HepG2 (cell line): ENCODE results near the gene OSBPL1A. TPM values are rescaled to one million over a fixed set of nuclear protein-coding genes. Genes with fewer than 3 reads are reported as not detected.

Source experiments
- ATAC-seq: fragments of 200-7000 bp; cut with Tn5 transposase; 3 replicates; pipeline ENCODE4 v1.9.1; 2020; ENCODE audit warnings: mild to moderate bottlenecking, moderate library complexity
- BruUV-seq: library from RNA; stranded (reverse); fragments of 400-500 nt; replicated peaks from 2 replicates; lab custom pipeline; 2021; lab: Mats Ljungman, UMichigan
- CTCF ChIA-PET: fragments of 300-600 bp; formaldehyde crosslinking; extraction: SDS; loops from one replicate; lab custom pipeline; 2021; ENCODE audit warnings: low total read pairs, inconsistent platforms, low intra/inter-chr PET ratio; lab: Yijun Ruan, JAX
- POLR2A ChIA-PET: fragments of 350-600 bp; sonication (Branson Sonifier 250); formaldehyde crosslinking; loops from one replicate; lab custom pipeline; 2020; ENCODE audit warnings: antibody characterized with exemption, inconsistent platforms; lab: Yijun Ruan, JAX
- DNase-seq: peaks from one replicate; pipeline ENCODE4 v3.0.0-alpha.2; 2015; ENCODE audit warnings: low spot score
- FAIRE-seq: peaks from 3 replicates; lab custom pipeline; 2011; peaks lifted over from hg19 to GRCh38; lab: Jason Lieb, UNC
- H2AFZ ChIP-seq: one replicate; pipeline ENCODE4 v1.6.1; 2011; ENCODE audit warnings: low read length, inconsistent platforms
- H3K27ac ChIP-seq: fragments of 300-600 bp; 3 replicates; pipeline ENCODE4 v1.8.0; 2011; ENCODE audit warnings: mixed run types, mild to moderate bottlenecking, mixed read lengths, low read length, inconsistent platforms; ENCODE audit not compliant: insufficient read depth; ENCODE audit errors: extremely low read length
- H3K27me3 ChIP-seq, 2 experiments: fragments of 200-600 bp in 1 of 2; 2 replicates in 1 of 2; 3 replicates in 1 of 2; pipeline versions ENCODE4 v1.6.0 to v1.8.0; 2011; ENCODE audit warnings: low read length in 2 of 2, mild to moderate bottlenecking in 2 of 2, moderate library complexity in 2 of 2, inconsistent platforms in 1 of 2; ENCODE audit not compliant: insufficient read depth in 2 of 2, control insufficient read depth in 1 of 2
- H3K36me3 ChIP-seq, 2 experiments: fragments of 200-600 bp in 1 of 2; replicated peaks in 1 of 2; 2 replicates in 1 of 2; 3 replicates in 1 of 2; pipeline versions ENCODE4 v1.5.1 to v1.8.0; 2011; ENCODE audit warnings: low read length in 2 of 2, inconsistent platforms in 1 of 2; ENCODE audit not compliant: insufficient read depth in 2 of 2, control insufficient read depth in 1 of 2
- H3K4me1 ChIP-seq: 2 replicates; pipeline ENCODE4 v1.5.1; 2012; ENCODE audit warnings: low read length, inconsistent platforms; ENCODE audit not compliant: insufficient read depth
- H3K4me2 ChIP-seq: 2 replicates; pipeline ENCODE4 v1.6.0; 2011; ENCODE audit warnings: low read depth, low read length, inconsistent platforms
- H3K4me3 ChIP-seq, 3 experiments: fragments of 200-600 bp in 1 of 3; sonication (generic), shearing (Covaris generic) in 1 of 3; replicated peaks in 1 of 3; 2 replicates each; pipeline ENCODE4 v1.5.1; 2011 to 2016; ENCODE audit warnings: low read length in 3 of 3, inconsistent platforms in 2 of 3, low read depth in 2 of 3, mild to moderate bottlenecking in 2 of 3, control low read depth in 1 of 3, mixed read lengths in 1 of 3; ENCODE audit not compliant: insufficient read depth in 1 of 3
- H3K79me2 ChIP-seq: one replicate; pipeline ENCODE4 v1.6.1; 2011; ENCODE audit warnings: low read length, inconsistent platforms; ENCODE audit not compliant: insufficient read depth
- H3K9ac ChIP-seq: 2 replicates; pipeline ENCODE4 v1.6.0; 2011; ENCODE audit warnings: mild to moderate bottlenecking, low read depth, low read length, inconsistent platforms; ENCODE audit not compliant: insufficient read depth
- H3K9me3 ChIP-seq: 2 replicates; pipeline ENCODE4 v1.5.1; 2012; ENCODE audit warnings: mild to moderate bottlenecking, low read length
- H4K20me1 ChIP-seq: 2 replicates; pipeline ENCODE4 v1.6.0; 2011; ENCODE audit warnings: inconsistent platforms, mild to moderate bottlenecking, low read length, moderate library complexity; ENCODE audit not compliant: insufficient read depth
- CBX5 ChIP-seq: sonication (generic); formaldehyde crosslinking; IDR thresholded peaks from 2 replicates; pipeline ENCODE4 v1.4.0; 2020; ENCODE audit warnings: missing genetic modification reagents, borderline replicate concordance
- EEA1 ChIP-seq: sonication (generic); formaldehyde crosslinking; IDR thresholded peaks from 2 replicates; pipeline ENCODE4 v1.5.1; 2020; ENCODE audit warnings: mild to moderate bottlenecking, missing genetic modification reagents, borderline replicate concordance
- HOXA5 ChIP-seq: sonication (generic); formaldehyde crosslinking; IDR thresholded peaks from 2 replicates; pipeline ENCODE4 v1.4.0; 2020; ENCODE audit warnings: missing genetic modification reagents
- KLF13 ChIP-seq: sonication (generic); formaldehyde crosslinking; IDR thresholded peaks from 2 replicates; pipeline ENCODE4 v1.4.0; 2020; ENCODE audit warnings: mild to moderate bottlenecking, missing genetic modification reagents
- RBFOX2 ChIP-seq: fragments of 200-400 bp; formaldehyde crosslinking; IDR thresholded peaks from 2 replicates; pipeline ENCODE4 v1.6.1; 2017; ENCODE audit warnings: low read depth, mild to moderate bottlenecking, low read length
- ZBTB7B ChIP-seq: sonication (generic); formaldehyde crosslinking; IDR thresholded peaks from 2 replicates; pipeline ENCODE4 v1.4.0; 2020; ENCODE audit warnings: missing genetic modification reagents
- ZFP36L1 ChIP-seq: sonication (generic); formaldehyde crosslinking; IDR thresholded peaks from 2 replicates; pipeline ENCODE4 v1.8.0; 2022; ENCODE audit warnings: mild to moderate bottlenecking, missing genetic modification reagents, moderate library complexity
- ZFP41 ChIP-seq: sonication (generic); formaldehyde crosslinking; IDR thresholded peaks from 2 replicates; pipeline ENCODE4 v1.4.0; 2020; ENCODE audit warnings: mild to moderate bottlenecking, missing genetic modification reagents, borderline replicate concordance
- ZNF180 ChIP-seq: sonication (generic); formaldehyde crosslinking; IDR thresholded peaks from 2 replicates; pipeline ENCODE4 v1.4.0; 2020; ENCODE audit warnings: low read depth, missing genetic modification reagents, borderline replicate concordance
- ZNF652 ChIP-seq: IDR thresholded peaks from 2 replicates; pipeline ENCODE4 v1.6.1; 2016; ENCODE audit warnings: low read depth, borderline replicate concordance
- ZNF766 ChIP-seq: sonication (generic); formaldehyde crosslinking; IDR thresholded peaks from 2 replicates; pipeline ENCODE4 v1.5.0; 2020; ENCODE audit warnings: missing genetic modification reagents, borderline replicate concordance
- WGBS: methylation state at CpG from one replicate; pipeline ENCODE4 v1.1.6; 2017; ENCODE audit warnings: low lambda C conversion rate; 5-methylcytosine and 5-hydroxymethylcytosine counted together
- in situ Hi-C: cut with HindIII; loops from 2 replicates; pipeline ENCODE4 v1.10.0; 2017; ENCODE audit warnings: low pct_unique_long_range_greater_than_20kb; ENCODE audit not compliant: extremely low pct_ligation_motif_present
- intact Hi-C: fragments of 100-400 bp; cut with micrococcal nuclease; formaldehyde crosslinking; loops from one replicate; pipeline ENCODE4 v1.10.0; 2022; ENCODE audit not compliant: unreplicated experiment
- polyA plus RNA-seq, 8 experiments: library from polyadenylated mRNA; depleted of rRNA in 3 of 8; stranded (reverse) in 7 of 8; unstranded in 1 of 8; fragments of >200 nt; fragmentation: Illumina TruSeq in 4 of 8; extraction: Trizol in 4 of 8; gene quantifications; 2 replicates each; pipeline versions ENCODE4 v1.2.1 to v1.2.3, GENCODE V29; 2011 to 2016; ENCODE audit warnings: low read depth in 4 of 8, missing spikeins in 1 of 8, mixed read lengths in 1 of 8; ENCODE audit not compliant: insufficient read depth in 1 of 8
- total RNA-seq, 5 experiments: library from RNA; depleted of rRNA; stranded (reverse); fragments of >200 nt; fragmentation: Illumina TruSeq; extraction: Trizol; gene quantifications; 2 replicates each; pipeline ENCODE4 v1.2.3, GENCODE V29; 2016; ENCODE audit warnings: low read depth in 1 of 5
- TF ChIP-seq, protein P1 (sequence below): sonication (generic); formaldehyde crosslinking; IDR thresholded peaks from 2 replicates; pipeline ENCODE4 v1.4.0; 2020; ENCODE audit warnings: mild to moderate bottlenecking, missing genetic modification reagents
- TF ChIP-seq, protein P2 (sequence below): sonication (generic); formaldehyde crosslinking; IDR thresholded peaks from 2 replicates; pipeline ENCODE4 v1.4.0; 2020; ENCODE audit warnings: missing genetic modification reagents

Gene OSBPL1A
- total and polyA plus RNA-seq, 2 of the 13 experiments (the other 11 are each of a cell fraction or from before 2014, with no cell fraction given) = 0.02 TPM; not detected in 1

DNA sequence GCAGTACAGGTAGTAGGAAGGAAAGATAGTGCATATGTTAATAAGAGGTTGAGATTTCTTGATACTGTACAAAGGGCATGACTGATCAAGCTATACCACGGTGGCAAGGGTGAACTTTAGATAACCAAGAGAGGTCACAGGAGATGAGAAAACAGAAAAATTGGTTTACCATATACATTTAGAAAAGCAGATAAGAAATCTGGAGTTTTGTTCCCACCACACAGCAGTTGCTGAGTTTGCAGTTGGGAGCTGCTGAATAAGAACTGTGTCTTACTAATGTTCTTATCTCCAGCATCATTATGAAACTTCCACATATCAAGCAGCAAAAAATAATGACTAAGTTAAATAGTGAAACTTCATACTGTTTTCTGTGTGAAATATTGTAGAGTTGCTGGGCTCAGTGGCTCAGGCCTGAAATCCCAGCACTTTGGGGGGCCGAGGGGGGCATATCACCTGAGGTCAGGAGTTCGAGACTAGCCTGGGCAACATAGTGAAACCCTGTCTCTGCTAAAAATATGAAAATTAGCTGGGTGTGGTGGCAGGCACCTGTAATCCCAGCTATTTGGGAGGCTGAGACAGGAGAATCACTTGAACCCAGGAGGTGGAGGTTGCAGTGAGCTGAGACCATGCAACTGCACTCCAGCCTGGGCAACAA, 16.9 kb upstream of the OSBPL1A start:
- CTCF ChIA-PET = no interaction called here
- DNase-seq (no peak), FAIRE-seq (no peak), ATAC-seq (no peak)
- no peaks in the 10 kb centered on the region for H3K9me3 ChIP-seq
- H3K4me2 ChIP-seq = no peak overlapping the region
- H4K20me1 ChIP-seq = no peaks in the 10 kb centered on the region
- no peak overlapping the region for H2AFZ ChIP-seq
- H3K4me3 ChIP-seq = no peak overlapping the region
- H3K9ac ChIP-seq = no peak overlapping the region
- no peaks in the 10 kb centered on the region for H3K4me1 ChIP-seq
- in situ Hi-C loops (no loop called here), intact Hi-C loops (no loop called here)
- no peak overlapping the region for H3K27ac ChIP-seq
- no peaks in the 10 kb centered on the region for H3K79me2 ChIP-seq
- peaks cover 0 to 6% of the 10 kb centered on the region in 2 experiments; a peak in 1 of 5 replicates for H3K27me3 ChIP-seq
- no peaks in the 10 kb centered on the region for H3K36me3 ChIP-seq
- 8% methylated on average over 3 of the region's 3 CpGs for WGBS
- POLR2A ChIA-PET = no interaction called here
- BruUV-seq = no TSS peak
- TF ChIP-seq ZBTB7B (CRISPR knock-in tag) = no peak
- TF ChIP-seq RBFOX2 = no peak
- TF ChIP-seq KLF13 (CRISPR knock-in tag) = no peak
- no peak for TF ChIP-seq ZNF180
- TF ChIP-seq ZFP36L1 (CRISPR knock-in tag) = no peak
- TF ChIP-seq ZFP41 (CRISPR knock-in tag) = no peak
- TF ChIP-seq EEA1 (CRISPR knock-in tag) = no peak
- TF ChIP-seq ZNF652 = no peak
- no peak for TF ChIP-seq ZNF766
- no peak for TF ChIP-seq CBX5 (CRISPR knock-in tag)
- TF ChIP-seq, protein P1, sequence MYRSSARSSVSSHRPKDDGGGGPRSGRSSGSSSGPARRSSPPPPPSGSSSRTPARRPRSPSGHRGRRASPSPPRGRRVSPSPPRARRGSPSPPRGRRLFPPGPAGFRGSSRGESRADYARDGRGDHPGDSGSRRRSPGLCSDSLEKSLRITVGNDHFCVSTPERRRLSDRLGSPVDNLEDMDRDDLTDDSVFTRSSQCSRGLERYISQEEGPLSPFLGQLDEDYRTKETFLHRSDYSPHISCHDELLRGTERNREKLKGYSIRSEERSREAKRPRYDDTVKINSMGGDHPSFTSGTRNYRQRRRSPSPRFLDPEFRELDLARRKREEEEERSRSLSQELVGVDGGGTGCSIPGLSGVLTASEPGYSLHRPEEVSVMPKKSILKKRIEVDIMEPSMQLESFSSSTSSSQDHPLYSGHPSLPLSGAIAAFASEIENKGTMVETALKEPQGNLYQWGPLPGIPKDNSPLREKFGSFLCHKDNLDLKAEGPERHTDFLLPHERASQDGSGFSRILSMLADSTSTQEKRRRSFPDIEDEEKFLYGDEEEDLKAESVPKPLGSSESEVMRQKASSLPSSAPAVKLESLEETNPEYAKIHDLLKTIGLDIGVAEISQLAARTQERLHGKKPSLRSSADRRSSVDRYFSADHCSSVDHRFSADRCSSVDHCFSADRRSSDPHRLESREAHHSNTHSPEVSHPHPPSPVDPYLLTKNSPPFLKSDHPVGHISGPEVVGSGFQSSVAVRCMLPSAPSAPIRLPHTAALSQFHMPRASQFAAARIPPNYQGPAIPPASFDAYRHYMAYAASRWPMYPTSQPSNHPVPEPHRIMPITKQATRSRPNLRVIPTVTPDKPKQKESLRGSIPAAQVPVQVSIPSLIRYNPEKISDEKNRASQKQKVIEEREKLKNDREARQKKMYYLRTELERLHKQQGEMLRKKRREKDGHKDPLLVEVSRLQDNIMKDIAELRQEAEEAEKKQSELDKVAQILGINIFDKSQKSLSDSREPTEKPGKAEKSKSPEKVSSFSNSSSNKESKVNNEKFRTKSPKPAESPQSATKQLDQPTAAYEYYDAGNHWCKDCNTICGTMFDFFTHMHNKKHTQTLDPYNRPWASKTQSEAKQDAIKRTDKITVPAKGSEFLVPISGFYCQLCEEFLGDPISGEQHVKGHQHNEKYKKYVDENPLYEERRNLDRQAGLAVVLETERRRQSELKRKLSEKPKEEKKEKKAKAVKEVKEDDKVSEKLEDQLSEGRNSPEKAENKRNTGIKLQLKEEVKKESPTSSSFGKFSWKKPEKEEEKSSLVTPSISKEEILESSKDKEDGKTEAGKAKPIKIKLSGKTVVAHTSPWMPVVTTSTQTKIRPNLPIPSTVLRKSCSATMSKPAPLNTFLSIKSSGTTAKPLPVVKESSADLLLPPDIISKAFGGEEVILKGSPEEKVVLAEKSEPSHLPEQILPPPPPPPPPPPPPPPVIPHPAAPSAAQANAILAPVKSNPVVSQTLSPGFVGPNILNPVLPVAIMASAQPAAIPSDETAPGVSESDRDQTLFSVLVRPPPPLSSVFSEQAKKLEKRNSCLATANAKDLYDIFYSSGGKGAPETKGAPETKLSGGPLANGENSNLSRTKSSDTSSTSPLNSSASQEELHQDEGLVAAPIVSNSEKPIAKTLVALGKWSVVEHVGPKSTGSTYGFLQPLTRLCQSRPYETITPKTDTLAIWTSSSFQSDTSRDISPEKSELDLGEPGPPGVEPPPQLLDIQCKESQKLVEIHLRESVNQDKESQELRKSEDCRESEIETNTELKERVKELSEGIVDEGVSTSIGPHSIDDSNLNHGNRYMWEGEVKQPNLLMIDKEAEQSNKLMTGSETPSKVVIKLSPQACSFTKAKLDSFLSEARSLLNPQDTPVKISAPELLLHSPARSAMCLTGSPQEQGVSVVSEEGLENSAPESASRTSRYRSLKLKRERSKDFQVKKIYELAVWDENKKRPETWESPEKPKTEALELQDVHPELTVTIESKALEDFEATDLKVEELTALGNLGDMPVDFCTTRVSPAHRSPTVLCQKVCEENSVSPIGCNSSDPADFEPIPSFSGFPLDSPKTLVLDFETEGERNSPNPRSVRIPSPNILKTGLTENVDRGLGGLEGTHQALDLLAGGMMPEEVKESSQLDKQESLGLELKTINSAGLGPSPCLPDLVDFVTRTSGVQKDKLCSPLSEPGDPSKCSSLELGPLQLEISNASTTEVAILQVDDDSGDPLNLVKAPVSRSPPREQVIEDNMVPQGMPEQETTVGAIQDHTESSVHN (CRISPR knock-in tag) = no peak
- TF ChIP-seq, protein P2, sequence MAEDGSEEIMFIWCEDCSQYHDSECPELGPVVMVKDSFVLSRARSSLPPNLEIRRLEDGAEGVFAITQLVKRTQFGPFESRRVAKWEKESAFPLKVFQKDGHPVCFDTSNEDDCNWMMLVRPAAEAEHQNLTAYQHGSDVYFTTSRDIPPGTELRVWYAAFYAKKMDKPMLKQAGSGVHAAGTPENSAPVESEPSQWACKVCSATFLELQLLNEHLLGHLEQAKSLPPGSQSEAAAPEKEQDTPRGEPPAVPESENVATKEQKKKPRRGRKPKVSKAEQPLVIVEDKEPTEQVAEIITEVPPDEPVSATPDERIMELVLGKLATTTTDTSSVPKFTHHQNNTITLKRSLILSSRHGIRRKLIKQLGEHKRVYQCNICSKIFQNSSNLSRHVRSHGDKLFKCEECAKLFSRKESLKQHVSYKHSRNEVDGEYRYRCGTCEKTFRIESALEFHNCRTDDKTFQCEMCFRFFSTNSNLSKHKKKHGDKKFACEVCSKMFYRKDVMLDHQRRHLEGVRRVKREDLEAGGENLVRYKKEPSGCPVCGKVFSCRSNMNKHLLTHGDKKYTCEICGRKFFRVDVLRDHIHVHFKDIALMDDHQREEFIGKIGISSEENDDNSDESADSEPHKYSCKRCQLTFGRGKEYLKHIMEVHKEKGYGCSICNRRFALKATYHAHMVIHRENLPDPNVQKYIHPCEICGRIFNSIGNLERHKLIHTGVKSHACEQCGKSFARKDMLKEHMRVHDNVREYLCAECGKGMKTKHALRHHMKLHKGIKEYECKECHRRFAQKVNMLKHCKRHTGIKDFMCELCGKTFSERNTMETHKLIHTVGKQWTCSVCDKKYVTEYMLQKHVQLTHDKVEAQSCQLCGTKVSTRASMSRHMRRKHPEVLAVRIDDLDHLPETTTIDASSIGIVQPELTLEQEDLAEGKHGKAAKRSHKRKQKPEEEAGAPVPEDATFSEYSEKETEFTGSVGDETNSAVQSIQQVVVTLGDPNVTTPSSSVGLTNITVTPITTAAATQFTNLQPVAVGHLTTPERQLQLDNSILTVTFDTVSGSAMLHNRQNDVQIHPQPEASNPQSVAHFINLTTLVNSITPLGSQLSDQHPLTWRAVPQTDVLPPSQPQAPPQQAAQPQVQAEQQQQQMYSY (CRISPR knock-in tag) = no peak
- TF ChIP-seq HOXA5 (CRISPR knock-in tag) = no peak
